H1 (cell line): Measurements from ENCODE around the gene DRC3. TPM values are rescaled to one million over a fixed set of nuclear protein-coding genes. Genes with fewer than 3 reads are reported as not detected.

Experiments used
- CHD2 ChIP-seq: IDR thresholded peaks from 2 replicates; pipeline ENCODE4 v1.6.1; 2012; ENCODE audit warnings: low read length, improper control_type of control experiment
- FOSL1 ChIP-seq: IDR thresholded peaks from 2 replicates; pipeline ENCODE4 v1.6.1; 2011; ENCODE audit warnings: mild to moderate bottlenecking, low read depth, low read length, moderate library complexity; ENCODE audit not compliant: insufficient read depth
- GABPA ChIP-seq: IDR thresholded peaks from 2 replicates; pipeline ENCODE4 v1.6.1; 2011; ENCODE audit warnings: mild to moderate bottlenecking, low read length, moderate library complexity, borderline replicate concordance; ENCODE audit not compliant: insufficient read depth
- KDM4A ChIP-seq: IDR thresholded peaks from one replicate; pipeline ENCODE4 v1.7.1; 2012; ENCODE audit warnings: low read depth, mild to moderate bottlenecking, moderate library complexity, low read length, inconsistent platforms; ENCODE audit not compliant: severe bottlenecking
- SP2 ChIP-seq: IDR thresholded peaks from 2 replicates; pipeline ENCODE4 v1.6.1; 2012; ENCODE audit warnings: mild to moderate bottlenecking, low read length, inconsistent platforms
- TBP ChIP-seq: IDR thresholded peaks from 2 replicates; pipeline ENCODE4 v1.6.1; 2011; ENCODE audit warnings: low read depth, low read length, improper control_type of control experiment
- polyA plus RNA-seq, 7 experiments: library from polyadenylated mRNA; depleted of rRNA in 3 of 7; stranded (reverse) in 5 of 7; unstranded in 2 of 7; fragments of >200 nt in 5 of 7; fragments of 200-250 nt in 2 of 7; gene quantifications; 1 replicate in 5 of 7; 2 replicates in 1 of 7; 4 replicates in 1 of 7; pipeline versions ENCODE4 v1.2.1 to v1.2.3, GENCODE V29; 2011 to 2013; ENCODE audit warnings: missing spikeins in 2 of 7, mixed read lengths in 2 of 7
- total RNA-seq: library from RNA; stranded (reverse); fragmentation: NEBNext Ultra II Directional; extraction: Animal tissue kit (Norgen Biotek cat#: 25700); gene quantifications from 2 replicates; pipeline ENCODE4 v1.2.1, GENCODE V29; 2021
- TF ChIP-seq, protein P1 (sequence below), 3 experiments: IDR thresholded peaks; 1 replicate in 2 of 3; 2 replicates in 1 of 3; pipeline versions ENCODE4 v1.5.1 to v1.6.1; 2011; ENCODE audit warnings: low read length in 3 of 3, mild to moderate bottlenecking in 3 of 3, inconsistent platforms in 2 of 3, low read depth in 1 of 3, moderate library complexity in 1 of 3; ENCODE audit not compliant: insufficient read depth in 1 of 3; ENCODE audit errors: control extremely low read depth in 1 of 3
- TF ChIP-seq, protein P2 (sequence below): IDR thresholded peaks from 2 replicates; pipeline ENCODE4 v1.6.1; 2011; ENCODE audit warnings: low read length, improper control_type of control experiment

Gene DRC3
- total and polyA plus RNA-seq, 2 of the 8 experiments (the other 6 are each of a cell fraction or from before 2014, with no cell fraction given) = 0.59 TPM; not detected in 1

DNA sequence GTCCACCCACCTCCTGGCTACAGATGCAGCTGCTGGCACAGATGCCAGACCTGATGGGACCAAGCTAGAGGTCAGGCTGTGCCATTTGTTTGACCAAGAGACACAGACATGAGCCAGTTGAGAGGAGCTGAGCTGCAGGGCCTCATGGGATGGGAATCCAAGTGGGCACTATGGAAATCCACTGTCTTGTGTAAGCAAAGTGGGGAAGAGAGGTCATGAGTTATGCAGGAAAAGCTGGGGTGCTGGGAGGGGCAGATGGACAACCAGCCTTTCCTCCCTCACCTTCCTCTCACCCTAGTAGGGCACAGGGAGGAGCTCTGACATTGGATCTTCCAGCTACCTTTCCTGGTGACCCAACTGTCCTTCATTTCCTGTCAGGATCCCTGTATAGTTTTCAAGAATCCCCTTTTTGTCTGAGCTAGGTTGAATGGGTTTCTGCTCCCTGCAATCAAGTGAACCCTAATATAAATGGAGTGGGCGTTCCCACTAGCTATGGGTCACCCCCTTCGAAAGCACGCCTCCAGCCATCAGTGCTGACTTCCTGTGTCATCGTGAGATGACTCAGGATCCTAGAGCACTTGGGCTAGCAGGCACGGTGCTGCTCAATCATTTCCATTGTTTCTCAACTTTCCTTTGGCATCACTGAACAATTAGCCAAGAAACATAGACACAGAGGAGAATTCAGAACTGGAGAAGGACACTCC lies 52.7 kb downstream of the DRC3 start (continued):
- TF ChIP-seq GABPA (no peak), SP2 (no peak), FOSL1 (no peak), CHD2 (no peak), TBP (no peak), KDM4A (no peak)
- TF ChIP-seq, protein P1, sequence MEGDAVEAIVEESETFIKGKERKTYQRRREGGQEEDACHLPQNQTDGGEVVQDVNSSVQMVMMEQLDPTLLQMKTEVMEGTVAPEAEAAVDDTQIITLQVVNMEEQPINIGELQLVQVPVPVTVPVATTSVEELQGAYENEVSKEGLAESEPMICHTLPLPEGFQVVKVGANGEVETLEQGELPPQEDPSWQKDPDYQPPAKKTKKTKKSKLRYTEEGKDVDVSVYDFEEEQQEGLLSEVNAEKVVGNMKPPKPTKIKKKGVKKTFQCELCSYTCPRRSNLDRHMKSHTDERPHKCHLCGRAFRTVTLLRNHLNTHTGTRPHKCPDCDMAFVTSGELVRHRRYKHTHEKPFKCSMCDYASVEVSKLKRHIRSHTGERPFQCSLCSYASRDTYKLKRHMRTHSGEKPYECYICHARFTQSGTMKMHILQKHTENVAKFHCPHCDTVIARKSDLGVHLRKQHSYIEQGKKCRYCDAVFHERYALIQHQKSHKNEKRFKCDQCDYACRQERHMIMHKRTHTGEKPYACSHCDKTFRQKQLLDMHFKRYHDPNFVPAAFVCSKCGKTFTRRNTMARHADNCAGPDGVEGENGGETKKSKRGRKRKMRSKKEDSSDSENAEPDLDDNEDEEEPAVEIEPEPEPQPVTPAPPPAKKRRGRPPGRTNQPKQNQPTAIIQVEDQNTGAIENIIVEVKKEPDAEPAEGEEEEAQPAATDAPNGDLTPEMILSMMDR (IDR thresholded peaks at IDR 0.05; ENCODE audit: control extremely low read depth in 1 of 3, insufficient read depth in 1 of 3, low read depth in 1 of 3, low read length in 3 of 3) = no peak
- TF ChIP-seq, protein P2, sequence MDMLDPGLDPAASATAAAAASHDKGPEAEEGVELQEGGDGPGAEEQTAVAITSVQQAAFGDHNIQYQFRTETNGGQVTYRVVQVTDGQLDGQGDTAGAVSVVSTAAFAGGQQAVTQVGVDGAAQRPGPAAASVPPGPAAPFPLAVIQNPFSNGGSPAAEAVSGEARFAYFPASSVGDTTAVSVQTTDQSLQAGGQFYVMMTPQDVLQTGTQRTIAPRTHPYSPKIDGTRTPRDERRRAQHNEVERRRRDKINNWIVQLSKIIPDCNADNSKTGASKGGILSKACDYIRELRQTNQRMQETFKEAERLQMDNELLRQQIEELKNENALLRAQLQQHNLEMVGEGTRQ = no peak
